ENCODE measurements around the gene GDI1. TPM values are rescaled to one million over a fixed set of nuclear protein-coding genes. Genes with fewer than 3 reads are reported as not detected.
"Not testable (repeated sequence)": the region's sequence is repeated elsewhere in the genome, so short reads cannot be mapped to it uniquely, and the experiment has no call there.

GDI1 gene
- total RNA-seq, result 45.4 TPM
- 100 to 1,000 TPM in 2 of 8 donors, 10 to 100 TPM in 6; 78.6 to 106 (median 91.5) TPM for polyA plus RNA-seq (ENCODE audit: insufficient read depth in 1 of 8, insufficient read length in 8 of 8, low replicate concordance in 1 of 8)
- long read RNA-seq, donor 1, transcript GDI1-204 (11 exons, 2,474 nt), result major isoform, 7 of 61 reads
- long read RNA-seq, donor 1, transcript GDI1-211 (5 exons, 1,014 nt), result minor isoform, 6 of 61 reads
- long read RNA-seq, donor 1, partial matches to known transcripts, result 41 of 61 reads
- long read RNA-seq, donor 1, other reads (novel, unspliced or antisense), result 0 of 61 reads
- long read RNA-seq, donor 2, partial matches to known transcripts, result 0 of 2 reads
- long read RNA-seq, donor 2, other reads (novel, unspliced or antisense), result 0 of 2 reads
- long read RNA-seq, donor 3, transcript GDI1-204 (11 exons, 2,474 nt), result major isoform, 18 of 85 reads
- long read RNA-seq, donor 3, transcript GDI1-211 (5 exons, 1,014 nt), result minor isoform, 5 of 85 reads
- long read RNA-seq, donor 3, partial matches to known transcripts, result 49 of 85 reads
- long read RNA-seq, donor 3, other reads (novel, unspliced or antisense), result 6 of 85 reads
- long read RNA-seq, donor 4, transcript GDI1-204 (11 exons, 2,474 nt), result major isoform, 9 of 25 reads
- long read RNA-seq, donor 4, transcript GDI1-211 (5 exons, 1,014 nt), result minor isoform, 5 of 25 reads
- long read RNA-seq, donor 4, partial matches to known transcripts, result 5 of 25 reads
- long read RNA-seq, donor 4, other reads (novel, unspliced or antisense), result 0 of 25 reads
- long read RNA-seq, donor 5, transcript GDI1-207 (4 exons, 2,417 nt), result minor isoform, 5 of 152 reads
- long read RNA-seq, donor 5, transcript GDI1-211 (5 exons, 1,014 nt), result minor isoform, 13 of 152 reads
- long read RNA-seq, donor 5, transcript GDI1-206 (3 exons, 754 nt), result minor isoform, 5 of 152 reads
- long read RNA-seq, donor 5, transcript GDI1-204 (11 exons, 2,474 nt), result major isoform, 30 of 152 reads
- long read RNA-seq, donor 5, partial matches to known transcripts, result 88 of 152 reads
- long read RNA-seq, donor 5, other reads (novel, unspliced or antisense), result 7 of 152 reads
- long read RNA-seq, donor 6, transcript GDI1-211 (5 exons, 1,014 nt), result minor isoform, 14 of 59 reads
- long read RNA-seq, donor 6, transcript GDI1-204 (11 exons, 2,474 nt), result major isoform, 22 of 59 reads
- long read RNA-seq, donor 6, partial matches to known transcripts, result 5 of 59 reads
- long read RNA-seq, donor 6, other reads (novel, unspliced or antisense), result 9 of 59 reads
- long read RNA-seq, donor 7, transcript GDI1-204 (11 exons, 2,474 nt), result major isoform, 16 of 153 reads
- long read RNA-seq, donor 7, transcript GDI1-211 (5 exons, 1,014 nt), result minor isoform, 9 of 153 reads
- long read RNA-seq, donor 7, transcript GDI1-206 (3 exons, 754 nt), result minor isoform, 5 of 153 reads
- long read RNA-seq, donor 7, partial matches to known transcripts, result 120 of 153 reads
- long read RNA-seq, donor 7, other reads (novel, unspliced or antisense), result 0 of 153 reads
- long read RNA-seq, donor 8, transcript GDI1-211 (5 exons, 1,014 nt), result major isoform, 8 of 105 reads
- long read RNA-seq, donor 8, transcript GDI1-204 (11 exons, 2,474 nt), result minor isoform, 5 of 105 reads
- long read RNA-seq, donor 8, transcript GDI1-207 (4 exons, 2,417 nt), result minor isoform, 6 of 105 reads
- long read RNA-seq, donor 8, partial matches to known transcripts, result 84 of 105 reads
- long read RNA-seq, donor 8, other reads (novel, unspliced or antisense), result 0 of 105 reads
- long read RNA-seq, donor 9, transcript GDI1-204 (11 exons, 2,474 nt), result major isoform, 5 of 134 reads
- long read RNA-seq, donor 9, partial matches to known transcripts, result 121 of 134 reads
- long read RNA-seq, donor 9, other reads (novel, unspliced or antisense), result 0 of 134 reads
- long read RNA-seq, donor 10, transcript GDI1-206 (3 exons, 754 nt), result minor isoform, 7 of 61 reads
- long read RNA-seq, donor 10, transcript GDI1-211 (5 exons, 1,014 nt), result major isoform, 14 of 61 reads
- long read RNA-seq, donor 10, transcript GDI1-204 (11 exons, 2,474 nt), result minor isoform, 8 of 61 reads
- long read RNA-seq, donor 10, partial matches to known transcripts, result 27 of 61 reads
- long read RNA-seq, donor 10, other reads (novel, unspliced or antisense), result 0 of 61 reads
- long read RNA-seq, donor 11, transcript GDI1-206 (3 exons, 754 nt), result minor isoform, 7 of 38 reads
- long read RNA-seq, donor 11, transcript GDI1-211 (5 exons, 1,014 nt), result major isoform, 9 of 38 reads
- long read RNA-seq, donor 11, partial matches to known transcripts, result 16 of 38 reads
- long read RNA-seq, donor 11, other reads (novel, unspliced or antisense), result 0 of 38 reads

GRCh38 chrX:154436983-154437752, at the start of gene GDI1:
Gene GDI1, plus strand, starts transcription at chrX:154437154. Its CDS starts 101 bp downstream, at chrX:154437255.
- peak within 1 kb of the TSS; percentile 60 for H3K4me3 ChIP-seq (ENCODE audit: low read length)
- peaks cover 72% of the 10 kb centered on the region for H3K36me3 ChIP-seq (ENCODE audit: control insufficient read depth, insufficient read depth, low read length)
- no peaks in the 10 kb centered on the region for H3K27me3 ChIP-seq (ENCODE audit: control insufficient read depth, insufficient read depth, low read length)
- H3K9me3 ChIP-seq (replicated peaks; ENCODE audit: control insufficient read depth, low read depth, low read length), result peaks cover 4% of the 10 kb centered on the region
- H3K4me1 ChIP-seq (ENCODE audit: control insufficient read depth, insufficient read depth, low read length), result peaks cover 15% of the 10 kb centered on the region
- DNase-seq, result no peak
- H3K27ac ChIP-seq (ENCODE audit: low read length), result peak within 1 kb of the TSS; percentile 67
- WGBS (ENCODE audit: insufficient coverage), result 30% methylated on average over 83 of the region's 93 CpGs

GRCh38 chrX:154388094-154388493, 48.9 kb upstream of the GDI1 start:
- not testable (repeated sequence) for H3K4me1 ChIP-seq (ENCODE audit: control insufficient read depth, insufficient read depth, low read length); H3K4me3 ChIP-seq (ENCODE audit: low read length); DNase-seq; H3K27me3 ChIP-seq (ENCODE audit: control insufficient read depth, insufficient read depth, low read length); H3K36me3 ChIP-seq (ENCODE audit: control insufficient read depth, insufficient read depth, low read length); H3K9me3 ChIP-seq (replicated peaks; ENCODE audit: control insufficient read depth, low read depth, low read length); H3K27ac ChIP-seq (ENCODE audit: low read length)
- no CpG with 5 or more reads among the region's 20 CpGs for whole genome bisulfite sequencing (ENCODE audit: insufficient coverage)

DNA sequence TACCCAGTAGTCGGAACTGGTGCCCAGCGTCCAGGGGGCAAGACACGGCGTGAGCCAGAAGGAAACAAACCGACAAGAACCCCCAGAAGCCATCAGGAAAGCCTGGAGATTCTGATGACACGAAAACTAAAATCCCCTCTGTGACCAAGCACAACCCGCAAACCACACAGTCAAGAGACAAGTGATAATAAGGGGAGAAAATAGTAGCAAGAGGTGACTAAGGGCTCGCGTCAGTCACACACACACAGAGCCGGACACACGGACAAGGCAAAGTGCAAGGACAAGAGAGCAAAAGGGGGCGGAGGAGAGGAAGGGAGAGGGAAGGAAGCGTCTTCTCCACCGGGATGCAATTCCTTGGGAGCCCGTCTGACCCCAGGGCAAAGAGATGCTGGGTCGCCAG, 48.3 kb upstream of the GDI1 start:
- H3K4me3 ChIP-seq (ENCODE audit: low read length); DNase-seq; H3K36me3 ChIP-seq (ENCODE audit: control insufficient read depth, insufficient read depth, low read length); H3K4me1 ChIP-seq (ENCODE audit: control insufficient read depth, insufficient read depth, low read length); H3K27ac ChIP-seq (ENCODE audit: low read length); H3K27me3 ChIP-seq (ENCODE audit: control insufficient read depth, insufficient read depth, low read length); H3K9me3 ChIP-seq (replicated peaks; ENCODE audit: control insufficient read depth, low read depth, low read length): not testable (repeated sequence)
- WGBS (ENCODE audit: insufficient coverage), result no CpG with 5 or more reads among the region's 16 CpGs

- no CpG with 5 or more reads among the region's 121 CpGs for WGBS (ENCODE audit: insufficient coverage)
- H3K27ac ChIP-seq (ENCODE audit: low read length), result peak overlapping the region; percentile 67
- not testable (repeated sequence) for H3K4me3 ChIP-seq (ENCODE audit: low read length); H3K36me3 ChIP-seq (ENCODE audit: control insufficient read depth, insufficient read depth, low read length); H3K9me3 ChIP-seq (replicated peaks; ENCODE audit: control insufficient read depth, low read depth, low read length); DNase-seq; H3K4me1 ChIP-seq (ENCODE audit: control insufficient read depth, insufficient read depth, low read length); H3K27me3 ChIP-seq (ENCODE audit: control insufficient read depth, insufficient read depth, low read length)
These were observed 46.9 kb upstream of the GDI1 start for GRCh38 chrX:154389812-154390747.

GRCh38 chrX:154396363-154396762, 40.6 kb upstream of the GDI1 start:
- H3K36me3 ChIP-seq (ENCODE audit: control insufficient read depth, insufficient read depth, low read length), result peaks cover 25% of the 10 kb centered on the region
- not testable (repeated sequence) for H3K9me3 ChIP-seq (replicated peaks; ENCODE audit: control insufficient read depth, low read depth, low read length); H3K27ac ChIP-seq (ENCODE audit: low read length); H3K4me3 ChIP-seq (ENCODE audit: low read length); H3K27me3 ChIP-seq (ENCODE audit: control insufficient read depth, insufficient read depth, low read length)
- WGBS (ENCODE audit: insufficient coverage), result 90% methylated on average over 6 of the region's 17 CpGs
- peak; percentile 1 for DNase-seq
- peaks cover 13% of the 10 kb centered on the region for H3K4me1 ChIP-seq (ENCODE audit: control insufficient read depth, insufficient read depth, low read length)

DNA sequence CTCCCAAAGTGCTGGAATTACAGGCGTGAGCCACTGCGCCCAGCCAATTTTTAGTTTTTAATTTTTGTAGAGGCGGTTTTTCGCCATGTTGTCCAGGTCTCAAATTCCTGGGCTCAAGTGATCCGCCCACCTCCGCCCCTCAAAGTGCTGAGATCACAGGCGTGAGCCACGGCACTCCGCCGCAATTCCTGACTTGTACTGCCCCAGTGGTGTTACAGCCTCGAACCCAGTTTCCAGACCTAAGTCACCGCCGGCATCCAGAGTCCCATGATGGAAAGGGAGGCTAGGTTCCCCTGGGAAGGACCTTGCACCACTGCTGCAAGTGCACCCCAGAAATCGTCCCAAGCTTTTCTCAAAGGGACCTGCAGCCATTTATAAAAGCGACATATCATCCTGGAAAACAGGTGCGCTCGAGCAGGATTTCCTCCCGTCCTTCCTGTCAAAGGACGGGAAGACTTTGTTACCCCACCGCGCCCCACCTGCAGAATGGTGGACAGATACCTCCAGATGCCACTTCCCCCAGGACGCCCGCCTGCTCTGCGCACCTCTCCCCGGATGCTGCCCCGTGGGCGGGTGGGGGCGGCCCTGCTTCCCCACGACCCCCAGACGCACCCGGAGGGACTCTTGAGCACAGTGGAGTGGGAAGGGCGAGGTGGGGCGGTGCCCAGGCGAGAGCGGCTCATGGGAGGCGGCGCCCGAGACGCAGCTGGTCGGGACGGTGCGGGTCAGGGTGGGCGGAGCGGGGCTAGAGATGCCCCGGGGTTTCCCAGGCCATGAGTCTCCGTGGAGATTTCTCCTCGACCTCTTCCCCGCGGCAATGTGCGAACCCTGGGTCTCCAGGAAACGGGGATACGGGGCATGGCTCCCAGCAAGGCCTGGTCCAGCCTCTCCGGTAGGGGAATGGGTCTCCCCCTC, 39.7 kb upstream of the GDI1 start:
- 35% methylated on average over 50 of the region's 53 CpGs for WGBS (ENCODE audit: insufficient coverage)
- no peaks in the 10 kb centered on the region for H3K9me3 ChIP-seq (replicated peaks; ENCODE audit: control insufficient read depth, low read depth, low read length)
- H3K4me3 ChIP-seq (ENCODE audit: low read length), result peak overlapping the region; percentile 56
- DNase-seq, result peak; percentile 84
- peak overlapping the region; percentile 100 for H3K27ac ChIP-seq (ENCODE audit: low read length)
- peaks cover 13% of the 10 kb centered on the region for H3K4me1 ChIP-seq (ENCODE audit: control insufficient read depth, insufficient read depth, low read length)
- peaks cover 26% of the 10 kb centered on the region for H3K36me3 ChIP-seq (ENCODE audit: control insufficient read depth, insufficient read depth, low read length)
- no peaks in the 10 kb centered on the region for H3K27me3 ChIP-seq (ENCODE audit: control insufficient read depth, insufficient read depth, low read length)

All from muscle of leg (tissue), 16 donors.